Measurements from ENCODE around the gene CALM1. TPM values are rescaled to one million over a fixed set of nuclear protein-coding genes. Genes with fewer than 3 reads are reported as not detected.

Gene CALM1
- total RNA-seq, 1 donor from 2014 or later: 260 TPM

DNA sequence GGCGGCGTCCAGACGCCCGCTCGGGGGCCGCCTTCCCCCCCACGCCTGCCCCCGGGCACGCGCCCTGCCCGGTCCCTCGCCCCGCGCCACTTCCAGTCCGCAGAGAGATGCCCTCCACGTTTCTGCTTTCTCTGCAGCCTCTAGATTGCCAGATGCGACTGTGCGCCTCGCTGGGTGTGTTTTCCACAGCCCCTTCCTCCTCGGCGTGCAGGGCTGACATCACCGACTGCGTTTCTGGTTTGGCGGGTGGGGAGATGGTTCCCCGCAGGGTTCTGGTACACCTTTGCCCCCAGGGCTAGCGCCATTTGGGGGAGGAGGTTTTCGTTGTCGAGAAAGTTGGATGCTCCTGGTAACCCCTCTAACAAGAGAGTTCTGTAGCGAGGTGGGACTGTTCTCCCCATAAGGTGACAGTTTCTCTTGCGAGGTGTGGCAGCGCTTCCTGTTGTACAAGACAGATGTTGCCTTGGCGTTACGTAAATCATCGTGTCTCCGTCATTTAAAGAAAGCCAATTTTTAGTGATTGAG, 1.5 kb downstream of the CALM1 start:
- intact Hi-C loops (cut with DNase I): loop anchor here (2.0 kb wide), 1 partner anchor 298 kb away; no protein-coding TSS in a partner anchor
- no peak for DNase-seq (ENCODE audit: extremely low spot score in 2 of 2)
- peaks cover 44% of the 10 kb centered on the region for H3K4me1 ChIP-seq

DNA sequence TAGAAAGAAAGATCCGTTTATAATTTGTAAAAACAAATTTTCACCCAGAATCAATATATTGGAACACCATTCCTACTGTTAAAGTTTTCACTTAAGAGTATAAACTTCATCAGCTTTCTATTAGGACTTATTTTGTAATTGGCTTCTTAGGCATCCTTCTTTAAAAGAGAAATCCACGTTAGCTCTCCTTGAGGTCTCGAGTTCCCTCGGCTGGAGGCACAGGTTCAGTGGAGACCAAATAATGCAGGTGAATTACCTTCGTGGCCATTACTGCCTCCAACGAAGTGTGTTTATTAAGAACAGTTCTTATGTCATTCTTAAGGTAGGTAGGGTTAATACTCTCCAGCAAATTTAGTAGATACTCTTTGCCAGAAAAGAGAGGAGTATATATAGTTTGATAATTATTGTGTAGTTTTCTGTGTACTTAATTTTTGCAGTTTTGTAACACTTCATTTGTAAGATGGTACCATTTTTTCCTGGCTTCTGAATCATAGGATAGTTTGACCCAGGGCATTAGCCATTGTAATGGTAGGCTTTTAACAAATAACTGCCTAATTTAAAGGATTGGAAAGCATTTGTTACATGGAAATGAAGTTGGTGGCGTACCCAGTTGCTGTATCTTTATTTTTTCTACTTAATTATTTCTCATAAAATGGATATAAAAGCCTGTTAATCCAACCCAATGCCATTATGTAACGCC, 2.2 kb downstream of the CALM1 start:
- Histone ChIP-seq H3K4me1 (peaks cover 44% of the 10 kb centered on the region), H3K4me3 (peak overlapping the region; percentile 85 to 99), H3K36me3 (peaks cover 0 to 37% of the 10 kb centered on the region in 2 donors), H3K27me3 (no peaks in the 10 kb centered on the region), H3K9me3 (no peaks in the 10 kb centered on the region), H3K27ac (peak overlapping the region; percentile 90)
- TF ChIP-seq POLR2A (IDR thresholded peaks at IDR 0.05) (no peak), CTCF (IDR thresholded peaks at IDR 0.05) (no peak), POLR2AphosphoS5 (IDR thresholded peaks at IDR 0.05; ENCODE audit: insufficient read depth in 1 of 2, low read depth in 1 of 2) (no peak)
- no peak for DNase-seq (ENCODE audit: extremely low spot score in 2 of 2)
- intact Hi-C loops (cut with DNase I): loop anchor here (2.0 kb wide), 1 partner anchor 298 kb away; no protein-coding TSS in a partner anchor

More for the DNA sequence above, 1.5 kb downstream of the CALM1 start:
- H3K27me3 ChIP-seq: no peaks in the 10 kb centered on the region
- H3K27ac ChIP-seq: peak overlapping the region; percentile 90
- TF ChIP-seq POLR2AphosphoS5 (IDR thresholded peaks at IDR 0.05; ENCODE audit: insufficient read depth in 1 of 2, low read depth in 1 of 2): peak; percentile 35 to 53
- TF ChIP-seq CTCF (IDR thresholded peaks at IDR 0.05): no peak
- no peak for TF ChIP-seq POLR2A (IDR thresholded peaks at IDR 0.05)
- H3K36me3 ChIP-seq: peaks cover 0 to 31% of the 10 kb centered on the region in 2 donors
- no peaks in the 10 kb centered on the region for H3K9me3 ChIP-seq
- peak overlapping the region; percentile 85 to 99 for H3K4me3 ChIP-seq

GRCh38 chr14:90399541-90400444, 3.0 kb downstream of the CALM1 start:
- no peaks in the 10 kb centered on the region for H3K27me3 ChIP-seq
- H3K9me3 ChIP-seq: no peaks in the 10 kb centered on the region
- no peak for DNase-seq (ENCODE audit: extremely low spot score in 2 of 2)
- peak; percentile 92 to 99 (median 96) for TF ChIP-seq CTCF (IDR thresholded peaks at IDR 0.05)
- no peak for TF ChIP-seq POLR2A (IDR thresholded peaks at IDR 0.05)
- TF ChIP-seq POLR2AphosphoS5 (IDR thresholded peaks at IDR 0.05; ENCODE audit: insufficient read depth in 1 of 2, low read depth in 1 of 2): peak; percentile 60 to 69
- peak overlapping the region; percentile 90 for H3K27ac ChIP-seq
- intact Hi-C loops (cut with DNase I): loop anchor here (2.0 to 10.0 kb wide), 3 partner anchors 115 to 355 kb away; no protein-coding TSS in a partner anchor
- peaks cover 0 to 45% of the 10 kb centered on the region in 2 donors for H3K36me3 ChIP-seq
- peak overlapping the region; percentile 85 to 99 for H3K4me3 ChIP-seq
- H3K4me1 ChIP-seq: peaks cover 44% of the 10 kb centered on the region

DNA sequence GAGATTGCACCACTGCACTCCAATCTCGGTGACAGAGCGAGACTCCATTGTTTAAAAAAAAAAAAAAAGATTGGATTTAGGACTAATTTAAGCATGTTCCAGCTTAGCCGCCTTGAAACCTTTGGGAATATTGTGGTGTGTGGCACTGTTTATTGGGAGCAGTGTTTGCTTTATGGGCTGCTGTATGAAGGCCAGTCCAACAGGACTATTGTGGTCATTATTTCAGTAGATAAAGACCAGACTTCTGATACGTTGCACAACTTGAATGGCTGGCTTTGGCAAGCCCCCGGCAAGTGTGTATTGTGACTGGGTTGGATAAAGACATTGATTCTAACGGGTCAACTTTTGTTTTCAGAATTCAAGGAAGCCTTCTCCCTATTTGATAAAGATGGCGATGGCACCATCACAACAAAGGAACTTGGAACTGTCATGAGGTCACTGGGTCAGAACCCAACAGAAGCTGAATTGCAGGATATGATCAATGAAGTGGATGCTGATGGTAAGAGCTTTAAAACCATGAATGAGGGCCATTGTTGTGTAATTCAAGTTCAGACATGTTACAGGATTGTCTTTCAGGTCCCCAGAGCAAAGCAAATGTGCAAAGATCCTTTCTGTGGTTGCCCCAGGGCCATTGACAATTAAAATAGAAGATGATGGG, 4.2 kb downstream of the CALM1 start:
- TF ChIP-seq POLR2A (IDR thresholded peaks at IDR 0.05) (no peak), POLR2AphosphoS5 (IDR thresholded peaks at IDR 0.05; ENCODE audit: insufficient read depth in 1 of 2, low read depth in 1 of 2) (no peak)
- H3K27me3 ChIP-seq: no peaks in the 10 kb centered on the region
- intact Hi-C loops (cut with DNase I): loop anchor here (10.0 kb wide), 2 partner anchors 114 to 354 kb away; no protein-coding TSS in a partner anchor
- H3K4me3 ChIP-seq: no peak overlapping the region
- H3K4me1 ChIP-seq: peaks cover 44% of the 10 kb centered on the region
- DNase-seq (ENCODE audit: extremely low spot score in 2 of 2): no peak
- H3K9me3 ChIP-seq: no peaks in the 10 kb centered on the region
- peaks cover 0 to 55% of the 10 kb centered on the region in 2 donors for H3K36me3 ChIP-seq
- H3K27ac ChIP-seq: no peak overlapping the region
